Tibial nerve (tissue), 4 donors: ENCODE results near the gene FAHD1. TPM values are rescaled to one million over a fixed set of nuclear protein-coding genes. Genes with fewer than 3 reads are reported as not detected.

Experiments used
- DNase-seq, 2 donors: peaks; one replicate each; pipeline ENCODE4 v3.0.0-alpha.2; 2019; ENCODE audit warnings: low spot score in 2 of 2
- H3K27ac ChIP-seq, 4 donors: fragments of 200-600 bp; sonication (generic) in 3 of 4; one replicate each; pipeline ENCODE4 v1.5.1; 2017 to 2019; ENCODE audit warnings: mild to moderate bottlenecking in 1 of 4
- H3K27me3 ChIP-seq, 2 donors: fragments of 200-600 bp; sonication (generic) in 1 of 2; one replicate each; pipeline versions ENCODE4 v1.5.1 to v1.6.0; 2017 to 2019
- H3K36me3 ChIP-seq, 3 donors: fragments of 200-600 bp; sonication (generic); one replicate each; pipeline ENCODE4 v1.5.1; 2018 to 2019
- H3K4me1 ChIP-seq, 4 donors: fragments of 200-600 bp; sonication (generic) in 3 of 4; one replicate each; pipeline ENCODE4 v1.5.1; 2017 to 2019
- H3K4me3 ChIP-seq, 4 donors: fragments of 200-600 bp; sonication (generic) in 3 of 4; one replicate each; pipeline ENCODE4 v1.5.1; 2017 to 2019; ENCODE audit warnings: mild to moderate bottlenecking in 1 of 4, moderate library complexity in 1 of 4
- H3K9me3 ChIP-seq, 4 donors: fragments of 200-600 bp; sonication (generic) in 3 of 4; one replicate each; pipeline ENCODE4 v1.5.1; 2017 to 2019
- EP300 ChIP-seq, 2 donors: sonication (generic); formaldehyde crosslinking; IDR thresholded peaks; one replicate each; pipeline ENCODE4 v1.6.1; 2017; ENCODE audit warnings: antibody characterized with exemption in 2 of 2, mild to moderate bottlenecking in 1 of 2
- POLR2A ChIP-seq, 2 donors: fragments of 450-650 bp; IDR thresholded peaks; one replicate each; pipeline ENCODE4 v1.6.1; 2017; ENCODE audit warnings: antibody characterized with exemption in 2 of 2, mild to moderate bottlenecking in 2 of 2, moderate library complexity in 2 of 2
- WGBS, 2 donors: methylation state at CpG; one replicate each; pipeline ENCODE4 v1.1.5; 2018; 5-methylcytosine and 5-hydroxymethylcytosine counted together
- total RNA-seq, 4 donors: library from RNA; depleted of rRNA; stranded (reverse); fragments of >200 nt; gene quantifications; one replicate each; pipeline ENCODE4 v1.1.0, GENCODE V29; 2016
- TF ChIP-seq, protein P1 (sequence below), 5 experiments: fragments of 200-600 bp in 3 of 5; fragments of 450-650 bp in 2 of 5; sonication (generic) in 3 of 5; IDR thresholded peaks; one replicate each; pipeline ENCODE4 v1.5.1; 2016 to 2019; ENCODE audit warnings: antibody characterized with exemption in 5 of 5, mild to moderate bottlenecking in 3 of 5, moderate library complexity in 2 of 5

The FAHD1 gene
- total RNA-seq, 4 donors from 2014 or later, result 17.5 to 44.1 (median 33.7) TPM

DNA sequence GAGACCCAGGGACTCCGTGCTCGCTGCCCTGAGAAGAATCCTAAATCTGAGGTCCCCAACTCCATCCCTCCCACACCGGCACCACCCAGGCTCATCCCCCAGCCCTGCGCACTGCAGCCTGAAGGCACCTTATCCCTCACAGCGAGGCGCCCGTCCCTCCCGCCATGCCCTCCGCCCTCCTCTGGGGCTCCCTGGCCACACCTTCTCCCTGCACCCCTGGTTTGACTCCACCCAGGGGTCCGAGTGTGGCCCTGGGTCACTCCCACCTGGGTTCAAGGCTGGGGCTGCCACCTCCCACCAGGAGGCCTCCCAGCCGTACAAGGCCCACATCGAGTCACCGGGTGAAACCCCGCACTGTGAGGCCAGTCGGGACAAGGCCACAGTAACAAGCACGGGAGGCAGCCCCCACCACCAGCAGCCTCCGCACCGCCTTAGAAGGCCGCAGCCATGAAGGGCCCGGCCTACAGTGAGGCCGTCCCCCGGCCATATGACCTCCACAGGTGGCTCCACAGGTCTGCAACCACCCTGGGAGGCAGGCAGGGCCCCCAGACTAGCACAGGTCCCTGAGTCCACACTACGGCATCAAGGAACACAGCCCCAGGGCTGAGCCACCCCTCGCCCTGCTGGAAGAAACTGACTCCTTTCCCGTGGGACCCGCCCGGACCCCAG lies 8.7 kb upstream of the FAHD1 start:
- no peaks in the 10 kb centered on the region for H3K27me3 ChIP-seq
- TF ChIP-seq POLR2A (IDR thresholded peaks at IDR 0.05) (no peak), EP300 (IDR thresholded peaks at IDR 0.05) (no peak)
- TF ChIP-seq, protein P1, sequence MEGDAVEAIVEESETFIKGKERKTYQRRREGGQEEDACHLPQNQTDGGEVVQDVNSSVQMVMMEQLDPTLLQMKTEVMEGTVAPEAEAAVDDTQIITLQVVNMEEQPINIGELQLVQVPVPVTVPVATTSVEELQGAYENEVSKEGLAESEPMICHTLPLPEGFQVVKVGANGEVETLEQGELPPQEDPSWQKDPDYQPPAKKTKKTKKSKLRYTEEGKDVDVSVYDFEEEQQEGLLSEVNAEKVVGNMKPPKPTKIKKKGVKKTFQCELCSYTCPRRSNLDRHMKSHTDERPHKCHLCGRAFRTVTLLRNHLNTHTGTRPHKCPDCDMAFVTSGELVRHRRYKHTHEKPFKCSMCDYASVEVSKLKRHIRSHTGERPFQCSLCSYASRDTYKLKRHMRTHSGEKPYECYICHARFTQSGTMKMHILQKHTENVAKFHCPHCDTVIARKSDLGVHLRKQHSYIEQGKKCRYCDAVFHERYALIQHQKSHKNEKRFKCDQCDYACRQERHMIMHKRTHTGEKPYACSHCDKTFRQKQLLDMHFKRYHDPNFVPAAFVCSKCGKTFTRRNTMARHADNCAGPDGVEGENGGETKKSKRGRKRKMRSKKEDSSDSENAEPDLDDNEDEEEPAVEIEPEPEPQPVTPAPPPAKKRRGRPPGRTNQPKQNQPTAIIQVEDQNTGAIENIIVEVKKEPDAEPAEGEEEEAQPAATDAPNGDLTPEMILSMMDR (IDR thresholded peaks at IDR 0.05), result no peak
- no peak overlapping the region for H3K27ac ChIP-seq
- WGBS, 2 donors, result 93 to 95% methylated on average over 19 to 24 of the region's 27 CpGs
- DNase-seq, result no peak
- H3K4me3 ChIP-seq, result no peak overlapping the region
- H3K4me1 ChIP-seq, result peaks cover 0 to 11% (median 2%) of the 10 kb centered on the region in 4 donors
- peaks cover 0 to 95% (median 23%) of the 10 kb centered on the region in 3 donors for H3K36me3 ChIP-seq
- H3K9me3 ChIP-seq, result no peaks in the 10 kb centered on the region

DNA sequence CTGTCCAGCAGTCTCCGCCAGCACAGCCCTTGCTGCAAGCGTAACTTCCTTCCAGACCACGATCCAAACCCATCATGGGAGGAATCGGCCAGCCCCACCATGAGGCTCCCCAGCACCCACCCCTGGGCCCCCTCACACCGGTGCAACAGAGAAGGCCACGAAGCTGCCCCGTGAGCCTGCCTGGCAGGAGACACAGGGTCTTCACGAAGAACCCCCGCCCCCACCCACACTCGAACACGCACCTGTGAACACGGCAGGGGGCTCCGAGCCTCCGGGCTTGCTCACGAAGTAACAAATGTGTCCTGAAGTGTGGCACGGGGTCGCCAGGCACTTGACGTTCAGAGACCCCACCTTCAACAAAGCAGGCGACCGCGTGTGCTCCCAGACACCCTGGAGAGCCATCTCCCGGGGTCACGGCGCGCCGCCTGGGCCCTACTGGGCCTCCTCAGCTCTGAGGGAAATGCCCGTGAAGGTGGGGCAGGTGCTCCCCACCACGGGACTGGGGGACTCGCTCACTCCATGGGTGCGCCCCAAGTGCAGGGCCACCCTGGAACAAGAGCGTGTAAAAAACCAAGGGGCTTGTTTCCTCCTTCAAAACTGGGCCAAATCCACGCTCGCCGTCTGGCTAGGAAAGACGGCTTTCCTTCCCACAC lies 8.0 kb upstream of the FAHD1 start:
- H3K9me3 ChIP-seq, result no peaks in the 10 kb centered on the region
- H3K27ac ChIP-seq, result no peak overlapping the region
- H3K4me1 ChIP-seq, result peaks cover 0 to 17% (median 4%) of the 10 kb centered on the region in 4 donors
- H3K4me3 ChIP-seq, result no peak overlapping the region
- no peaks in the 10 kb centered on the region for H3K27me3 ChIP-seq
- H3K36me3 ChIP-seq, result peaks cover 0 to 89% (median 23%) of the 10 kb centered on the region in 3 donors
- no peak for DNase-seq
- WGBS, 2 donors, result 92 to 94% methylated on average over 32 to 35 of the region's 35 CpGs
- TF ChIP-seq POLR2A (IDR thresholded peaks at IDR 0.05) (no peak), EP300 (IDR thresholded peaks at IDR 0.05) (no peak)
- TF ChIP-seq, protein P1 (IDR thresholded peaks at IDR 0.05), result no peak

DNA sequence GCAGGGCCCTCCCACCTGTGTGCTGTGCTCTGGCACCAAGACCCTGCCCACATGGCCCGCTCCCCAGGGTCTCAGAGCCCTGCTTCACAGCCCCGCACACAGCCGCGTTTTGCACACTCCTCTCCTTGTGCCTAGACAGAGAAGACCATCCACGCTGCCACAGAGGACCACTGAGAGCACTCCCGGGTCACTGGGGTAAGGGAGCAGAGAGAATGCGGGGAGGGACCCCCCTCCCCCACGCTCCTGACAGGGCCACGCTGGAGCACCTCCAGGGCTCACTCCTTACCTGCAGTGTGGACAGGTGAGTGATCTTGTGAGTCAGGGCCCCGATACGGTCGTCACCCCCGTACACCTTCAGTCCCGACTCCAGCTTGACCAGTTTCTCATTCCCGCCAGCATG lies 7.4 kb upstream of the FAHD1 start:
- DNase-seq, result no peak
- TF ChIP-seq, protein P1 (IDR thresholded peaks at IDR 0.05), result no peak
- no peak for TF ChIP-seq EP300 (IDR thresholded peaks at IDR 0.05)
- H3K27me3 ChIP-seq, result no peaks in the 10 kb centered on the region
- no peaks in the 10 kb centered on the region for H3K9me3 ChIP-seq
- 95% methylated on average over 9 of the region's 15 CpGs for WGBS, 2 donors
- H3K4me1 ChIP-seq, result peaks cover 0 to 23% (median 7%) of the 10 kb centered on the region in 4 donors
- no peak overlapping the region for H3K27ac ChIP-seq
- H3K36me3 ChIP-seq, result peaks cover 0 to 84% (median 23%) of the 10 kb centered on the region in 3 donors
- H3K4me3 ChIP-seq, result no peak overlapping the region

DNA sequence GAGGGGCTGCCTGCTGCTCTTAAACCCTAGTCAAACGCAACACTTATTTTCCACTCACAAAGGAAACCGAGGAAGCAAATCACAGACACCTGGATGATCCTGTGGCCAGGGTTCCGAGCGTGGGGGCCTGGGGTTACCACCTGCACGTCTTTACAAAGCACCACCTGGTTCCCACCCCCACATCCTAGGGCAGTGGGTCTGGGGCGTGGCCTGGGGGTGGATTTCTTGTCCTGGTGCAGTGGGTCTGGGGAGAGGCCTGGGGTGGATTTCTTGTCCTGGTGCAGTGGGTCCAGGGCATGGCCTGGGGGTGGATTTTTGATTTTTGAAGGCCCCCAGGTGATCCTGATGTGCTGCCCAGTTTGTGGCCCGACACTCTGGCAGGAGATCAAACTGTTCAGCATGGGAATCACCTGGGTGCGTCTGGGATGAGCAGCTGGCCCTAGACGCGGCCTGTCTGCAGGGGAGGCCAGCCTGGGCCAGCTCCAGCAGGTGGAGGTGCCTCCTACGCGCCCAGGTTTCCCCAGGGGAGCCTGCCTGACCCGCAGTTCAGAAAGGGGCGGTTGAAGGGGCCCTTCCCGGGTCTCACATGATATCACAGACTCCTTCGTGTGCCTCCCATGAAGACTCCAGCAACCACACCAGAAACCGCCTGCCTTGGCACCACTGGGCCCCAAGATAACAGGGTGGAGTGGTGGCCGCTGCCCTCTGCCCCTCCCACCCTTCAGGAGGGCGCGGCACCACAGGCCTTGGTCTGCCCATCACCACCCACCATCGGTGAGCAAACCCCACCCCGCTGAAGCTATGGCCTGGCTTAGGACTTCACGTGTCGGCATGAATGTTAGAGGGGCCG lies 6.7 kb upstream of the FAHD1 start:
- Histone ChIP-seq H3K36me3 (peaks cover 0 to 77% (median 23%) of the 10 kb centered on the region in 3 donors), H3K9me3 (no peaks in the 10 kb centered on the region), H3K4me3 (no peak overlapping the region), H3K27ac (no peak overlapping the region), H3K4me1 (peaks cover 0 to 28% (median 8%) of the 10 kb centered on the region in 4 donors), H3K27me3 (no peaks in the 10 kb centered on the region)
- WGBS, 2 donors, result 92 to 93% methylated on average over 16 to 25 of the region's 25 CpGs
- TF ChIP-seq, protein P1 (IDR thresholded peaks at IDR 0.05), result no peak
- TF ChIP-seq EP300 (IDR thresholded peaks at IDR 0.05), result no peak
- TF ChIP-seq POLR2A (IDR thresholded peaks at IDR 0.05), result no peak
- no peak for DNase-seq
